EH (cell line): ENCODE data around the gene MRPL45.
"Not testable (repeated sequence)": the region's sequence is repeated elsewhere in the genome, so short reads cannot be mapped to it uniquely, and the experiment has no call there.

Experiments
- DNase-seq: peaks from one replicate; pipeline ENCODE4 v3.0.0-alpha.2; 2015; ENCODE audit warnings: low read depth

MRPL45 gene

DNA sequence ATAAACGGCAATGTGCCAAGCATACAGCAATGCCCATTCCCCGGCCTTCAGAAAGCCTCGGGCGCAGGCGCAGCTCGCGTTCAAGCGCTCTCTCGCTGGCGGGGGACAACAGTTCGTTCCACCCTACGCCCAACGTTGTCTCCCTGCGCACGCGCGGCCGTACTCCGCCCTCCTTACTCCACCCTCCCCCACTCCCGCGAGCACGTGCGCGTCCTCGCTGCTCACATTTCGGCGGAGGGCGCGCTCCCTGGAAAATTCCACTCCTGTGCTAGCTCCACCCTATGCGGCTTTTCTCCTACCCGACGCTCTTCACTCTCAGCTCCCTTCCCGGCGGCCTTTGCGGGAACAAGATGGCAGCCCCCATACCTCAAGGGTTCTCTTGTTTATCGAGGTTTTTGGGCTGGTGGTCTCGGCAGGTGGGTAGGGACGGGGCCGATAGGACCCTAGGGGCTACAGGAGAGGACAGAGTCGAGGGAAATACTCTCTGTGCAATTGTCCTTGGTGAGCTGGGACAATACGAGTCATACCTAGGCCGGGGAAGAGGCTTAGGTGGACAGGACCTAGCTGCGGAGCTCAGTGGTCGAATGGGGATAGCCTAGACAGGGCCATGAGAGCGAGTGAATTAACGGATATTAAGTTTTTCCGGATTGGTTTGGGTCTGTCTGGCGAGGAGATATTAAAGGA is at the start of gene MRPL45:
Gene MRPL45 (plus strand): TSS at position 335 of the 684 bp plus-strand sequence. CDS start 16 bp downstream, at position 351.
- peak; percentile 97 for DNase-seq

DNA sequence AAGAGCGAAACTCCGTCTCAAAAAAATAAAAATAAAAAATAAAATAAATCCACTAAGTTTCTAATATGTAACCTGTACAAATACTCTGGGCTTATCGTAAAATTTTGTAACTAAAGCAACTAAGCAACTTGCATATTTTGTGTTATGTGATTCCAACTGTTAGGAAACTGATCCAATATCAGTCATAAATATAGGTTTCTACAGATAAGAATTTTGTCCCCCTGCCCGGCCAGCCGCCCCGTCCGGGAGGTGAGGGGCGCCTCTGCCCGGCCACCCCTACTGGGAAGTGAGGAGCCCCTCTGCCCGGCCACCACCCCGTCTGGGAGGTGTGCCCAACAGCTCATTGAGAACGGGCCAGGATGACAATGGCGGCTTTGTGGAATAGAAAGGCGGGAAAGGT is 43.8 kb upstream of the MRPL45 start:
- not testable (repeated sequence) for DNase-seq

GRCh38 chr17:38254357-38254756 is 42.6 kb upstream of the MRPL45 start:
- DNase-seq, result not testable (repeated sequence)

DNA sequence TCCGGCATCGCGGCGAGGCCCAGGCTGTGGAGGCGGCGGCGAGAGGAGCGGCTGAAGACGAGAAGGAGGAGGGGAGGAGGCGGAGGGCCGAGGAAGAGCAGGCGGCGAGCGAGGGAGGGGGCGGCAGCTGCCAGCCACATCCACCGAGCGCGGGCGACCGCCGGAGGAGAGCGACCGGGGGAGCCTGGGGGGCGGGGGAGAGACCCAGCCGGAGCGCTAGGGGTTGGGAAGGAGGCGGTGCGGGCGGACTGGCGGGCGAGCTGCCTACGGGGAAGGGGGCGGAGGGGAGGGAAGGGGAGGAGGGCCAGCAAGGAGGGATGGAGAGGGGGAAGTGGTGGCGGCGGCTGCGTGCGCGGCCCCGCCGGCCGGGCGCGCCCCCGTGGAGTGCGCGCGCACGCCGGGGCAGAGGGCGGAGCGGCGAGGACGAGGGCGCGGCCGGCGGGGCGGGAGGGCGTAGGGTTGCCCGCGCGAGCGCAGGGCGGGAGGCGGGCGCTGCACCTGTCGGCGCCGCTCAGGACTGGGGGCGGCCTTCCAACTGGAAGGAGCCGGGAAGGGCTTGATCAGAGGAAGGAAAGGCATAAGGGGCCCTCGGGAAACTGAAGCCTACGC is 39.9 kb upstream of the MRPL45 start:
- peak; percentile 88 for DNase-seq

GRCh38 chr17:38265974-38266506 is 30.9 kb upstream of the MRPL45 start:
- DNase-seq, result not testable (repeated sequence)

DNA sequence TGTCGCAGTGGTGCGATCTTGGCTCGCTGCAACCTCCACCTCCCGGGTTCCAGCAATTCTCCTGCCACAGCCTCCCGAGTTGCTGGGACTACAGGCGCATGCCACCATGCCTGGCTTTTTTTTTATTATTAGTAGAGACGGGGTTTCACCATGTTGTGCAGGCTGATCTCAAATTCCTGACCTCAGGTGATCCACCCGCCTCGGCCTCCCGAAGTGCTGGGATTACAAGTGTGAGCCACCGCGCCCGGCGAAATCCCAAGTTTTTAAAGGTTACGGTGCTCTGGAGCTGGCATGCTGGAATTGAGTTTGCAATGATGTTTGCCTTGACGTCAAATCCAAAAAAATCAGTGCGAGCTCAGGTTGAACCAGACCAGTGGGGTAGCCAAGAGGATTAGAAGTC is 30.4 kb upstream of the MRPL45 start:
- DNase-seq, result not testable (repeated sequence)

DNA sequence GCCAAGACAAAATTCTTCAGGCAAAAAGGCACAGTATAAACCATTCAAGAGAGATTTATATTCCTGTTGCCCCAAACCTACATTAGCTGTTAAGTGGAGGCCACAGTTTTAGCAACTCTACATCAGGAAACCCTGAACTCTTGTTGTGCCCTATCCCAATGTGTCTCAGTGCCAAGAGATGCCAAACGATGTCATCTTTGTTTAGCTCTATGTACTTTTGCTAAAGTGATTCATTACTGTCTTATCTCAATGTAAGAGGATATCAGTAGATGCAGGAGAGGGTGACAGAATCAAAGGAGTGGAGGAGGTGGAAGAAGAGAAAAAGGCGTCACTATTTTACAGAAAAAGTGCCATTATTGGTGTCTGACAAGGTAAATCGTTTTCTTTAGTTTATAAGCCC is 28.8 kb upstream of the MRPL45 start:
- not testable (repeated sequence) for DNase-seq

GRCh38 chr17:38269045-38269444 is 27.9 kb upstream of the MRPL45 start:
- DNase-seq, result not testable (repeated sequence)

DNA sequence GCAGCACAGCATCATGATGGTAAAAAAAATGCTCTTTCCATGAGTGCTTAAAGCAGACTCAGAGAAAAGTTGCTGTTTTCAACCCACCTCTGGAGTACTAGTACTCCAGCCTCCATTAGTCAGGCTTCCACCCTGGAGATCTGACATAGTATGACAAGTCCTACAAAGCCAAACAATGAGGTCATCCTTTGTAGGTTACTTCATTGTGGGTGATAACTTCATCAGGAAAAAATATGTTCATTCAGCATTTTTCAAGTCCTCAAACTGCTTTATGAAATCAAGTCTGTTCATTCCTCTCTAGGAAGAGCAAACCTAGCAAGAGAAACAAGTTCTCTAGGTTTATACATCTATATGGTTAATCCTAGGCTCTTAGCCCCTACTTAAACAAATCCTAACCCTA is 27.4 kb upstream of the MRPL45 start:
- not testable (repeated sequence) for DNase-seq

DNA sequence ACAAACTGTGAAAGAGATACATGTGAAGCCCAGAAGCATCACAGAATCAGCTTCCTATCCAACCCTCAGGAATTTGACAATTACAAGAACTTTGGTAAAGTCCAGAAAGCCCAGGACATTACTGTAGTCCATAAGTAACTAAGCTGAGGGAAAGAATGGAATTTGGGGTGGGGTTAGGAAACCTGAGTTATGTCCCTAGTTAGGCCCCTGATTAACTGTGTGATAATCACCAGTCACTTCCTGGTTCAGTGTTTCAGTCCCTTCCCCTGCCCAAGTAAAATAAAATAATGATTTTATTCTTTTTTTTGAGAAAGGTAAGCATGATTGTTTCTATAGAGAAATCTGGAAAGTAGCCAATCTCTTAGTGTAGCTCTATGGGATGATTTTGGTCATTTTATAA is 11.0 kb upstream of the MRPL45 start:
- DNase-seq, result peak; percentile 35

- DNase-seq, result peak; percentile 86
Observed at GRCh38 chr17:38286501-38287091, 10.4 kb upstream of the MRPL45 start.

- peak; percentile 45 for DNase-seq
Observed at GRCh38 chr17:38288217-38288827, 8.6 kb upstream of the MRPL45 start.

- not testable (repeated sequence) for DNase-seq
Observed at GRCh38 chr17:38289760-38290159, 7.2 kb upstream of the MRPL45 start.

DNA sequence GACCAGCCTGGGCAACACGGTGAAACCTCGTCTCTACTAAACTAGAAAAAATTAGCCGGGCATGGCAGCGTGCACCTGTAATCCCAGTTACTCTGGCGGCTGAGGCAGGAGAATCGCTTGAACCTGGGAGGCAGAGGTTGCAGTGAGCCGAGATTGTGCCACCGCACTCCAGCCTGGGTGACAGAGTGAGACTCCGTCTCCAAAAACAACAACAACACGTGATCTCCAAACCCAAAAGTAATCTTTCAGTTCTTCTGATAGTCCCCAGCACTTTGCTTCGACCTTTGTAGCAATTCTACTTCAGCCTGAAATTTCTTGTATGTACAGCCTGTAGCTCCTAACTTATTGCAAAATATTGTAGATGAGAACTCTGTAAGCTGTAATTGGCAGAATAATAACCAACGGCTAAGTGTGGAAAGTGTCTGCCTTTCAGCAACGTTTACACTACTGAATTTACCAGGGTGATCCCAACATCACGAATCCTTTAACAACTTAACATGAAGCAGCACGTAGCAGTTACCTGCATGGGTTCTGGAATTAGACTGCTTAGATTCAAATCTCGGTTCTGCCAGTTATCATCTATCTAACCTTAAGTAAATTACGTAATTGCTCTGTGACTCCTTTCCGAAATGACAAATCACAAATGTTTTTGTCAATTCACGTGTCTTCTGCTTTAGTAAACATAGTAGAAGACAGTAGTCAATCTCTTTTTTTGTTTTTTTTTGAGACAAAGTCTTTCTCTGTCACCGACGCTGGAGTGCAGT is 1.2 kb upstream of the MRPL45 start:
- DNase-seq, result not testable (repeated sequence)

DNA sequence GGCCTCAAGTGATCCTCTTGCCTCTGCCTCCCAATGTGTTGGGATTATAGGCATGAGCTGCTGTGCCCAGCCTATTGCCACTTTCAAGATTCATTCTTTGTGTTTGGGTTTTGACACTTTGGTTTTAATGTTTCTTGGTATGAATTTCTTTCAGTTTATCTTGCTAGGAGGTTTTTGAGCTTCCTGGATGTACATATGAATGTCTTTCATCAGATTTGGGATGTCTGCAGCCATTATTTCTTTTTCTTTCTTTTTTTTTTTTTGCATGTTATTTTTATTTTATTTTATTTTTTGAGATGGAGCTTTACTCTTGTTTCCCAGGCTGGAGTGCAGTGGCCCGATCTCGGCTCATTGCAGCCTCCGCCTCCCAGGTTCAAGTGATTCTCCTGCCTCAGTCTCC is 18.5 kb downstream of the MRPL45 start:
- DNase-seq, result no peak

DNA sequence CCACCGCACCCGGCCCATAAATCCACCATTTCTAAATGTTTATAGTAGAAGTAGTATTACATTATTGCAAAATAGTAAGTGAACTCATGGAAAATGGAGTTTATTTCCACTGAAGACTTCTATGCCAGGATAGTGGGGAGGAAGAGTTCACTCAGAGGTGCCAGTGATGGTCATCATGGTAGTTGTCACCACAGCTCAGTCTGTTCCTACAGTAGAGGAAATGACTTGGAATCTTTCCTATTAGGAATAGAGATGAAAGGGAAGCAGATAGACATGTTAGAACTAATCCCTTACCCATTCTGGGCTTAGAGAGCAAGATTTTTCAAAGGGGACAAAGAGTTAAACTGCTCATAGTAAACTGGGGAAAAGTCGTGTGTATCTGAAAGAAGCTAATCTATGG is 20.1 kb downstream of the MRPL45 start:
- DNase-seq, result no peak

- no peak for DNase-seq
Observed at GRCh38 chr17:38320482-38320881, 23.5 kb downstream of the MRPL45 start.

- DNase-seq, result peak; percentile 58
Observed at GRCh38 chr17:38322156-38322779, 25.3 kb downstream of the MRPL45 start.

DNA sequence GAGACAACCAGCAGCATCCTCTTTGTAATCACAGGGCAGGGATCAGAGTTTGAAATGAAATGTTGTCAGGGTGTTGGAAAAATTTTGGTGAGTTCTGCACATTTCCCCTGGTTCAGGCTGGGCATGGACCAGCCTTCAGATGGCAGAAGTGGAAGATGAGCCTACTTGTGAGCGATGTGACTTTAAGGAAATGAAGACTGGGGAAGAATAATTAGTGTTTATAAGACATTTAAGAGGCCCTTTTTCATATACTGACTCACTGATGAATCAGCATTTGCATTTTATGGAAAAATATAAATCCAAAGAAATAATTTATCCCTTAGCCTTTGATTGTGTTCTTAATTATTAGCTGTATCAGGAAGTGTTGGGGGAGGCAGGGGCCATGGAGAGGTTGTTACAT is 25.9 kb downstream of the MRPL45 start:
- no peak for DNase-seq

- DNase-seq, result no peak
Observed at GRCh38 chr17:38324141-38324697, 27.3 kb downstream of the MRPL45 start.

DNA sequence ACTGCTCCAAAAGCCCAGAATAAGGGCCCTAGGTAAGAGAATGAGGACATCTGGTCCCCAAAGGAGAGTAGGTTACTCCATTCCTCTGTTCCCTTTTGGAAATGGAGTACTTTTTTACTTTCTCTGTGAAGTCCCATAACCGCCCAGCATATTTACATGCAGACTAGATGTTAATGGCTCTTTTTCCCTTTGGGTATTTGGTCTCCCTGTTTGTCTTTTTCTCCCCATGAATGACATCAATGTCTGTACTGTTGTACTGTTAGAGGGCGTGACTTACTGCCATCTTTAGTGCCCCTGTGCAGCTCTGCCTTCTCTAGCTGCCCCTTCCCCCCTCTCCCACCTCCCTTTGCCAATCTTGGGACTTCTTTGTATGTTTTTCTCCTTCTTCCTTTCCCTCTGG is 27.8 kb downstream of the MRPL45 start:
- DNase-seq, result no peak
